OCI-LY7 (cell line): ENCODE results near the gene LHX5.

Experiments
- EZH2phosphoT487 ChIP-seq: fragments of 200-600 bp; sonication (generic); IDR thresholded peaks from 2 replicates; pipeline ENCODE4 v1.6.1; 2018; ENCODE audit warnings: low read depth, borderline replicate concordance, mild to moderate bottlenecking, mixed run types, antibody characterized with exemption, low read length, moderate library complexity, mixed read lengths
- TF ChIP-seq, protein P1 (sequence below): fragments of 200-600 bp; sonication (generic); conservative IDR thresholded peaks from 2 replicates; pipeline ENCODE4 v1.5.1; 2014; ENCODE audit warnings: mild to moderate bottlenecking, antibody characterized with exemption, low read length, moderate library complexity, mixed read lengths

DNA sequence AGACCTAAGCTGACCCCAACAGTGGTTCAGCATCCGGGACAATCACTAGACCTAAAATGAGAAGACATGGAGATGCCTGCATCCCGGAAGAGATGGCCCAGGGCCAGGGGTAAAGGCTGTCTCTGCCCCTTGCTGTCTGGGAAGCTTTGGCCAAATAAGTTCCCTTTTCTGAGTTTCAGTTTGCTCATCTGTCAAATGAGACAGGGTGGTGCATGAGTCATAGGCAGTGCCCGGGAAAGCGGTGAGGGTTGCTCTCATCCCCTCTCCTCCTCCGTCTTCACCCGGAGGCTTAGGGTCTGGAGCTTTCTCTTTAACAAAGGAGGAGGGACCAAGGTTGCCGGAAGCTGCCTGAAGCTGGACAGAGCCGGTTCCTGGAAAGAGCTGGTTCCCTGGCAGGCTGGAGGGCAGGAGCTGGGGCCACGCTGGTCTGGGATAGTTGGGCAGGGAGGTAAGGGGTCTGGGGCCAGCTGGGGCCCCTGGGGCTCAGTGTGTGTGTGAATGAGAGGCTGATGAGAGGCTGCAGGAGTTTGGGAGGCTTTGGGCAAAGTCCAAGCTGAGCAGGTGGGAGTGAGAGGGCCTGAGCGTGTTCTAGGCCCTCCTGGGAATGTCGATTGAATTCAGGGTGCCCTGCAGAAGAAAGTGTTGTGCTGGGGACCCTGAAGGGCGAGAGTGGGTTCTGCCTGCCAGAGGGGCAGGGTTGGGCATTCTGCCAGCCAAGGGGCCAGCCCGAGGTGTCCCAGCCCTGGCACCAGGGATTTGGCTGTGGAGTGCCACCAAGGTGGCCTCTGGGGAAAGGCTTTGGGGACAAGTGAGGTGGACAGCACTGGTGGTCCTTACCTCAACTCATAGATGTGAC, 49.4 kb downstream of the LHX5 start, which contains the start of gene SDSL:
- TF ChIP-seq, protein P1, sequence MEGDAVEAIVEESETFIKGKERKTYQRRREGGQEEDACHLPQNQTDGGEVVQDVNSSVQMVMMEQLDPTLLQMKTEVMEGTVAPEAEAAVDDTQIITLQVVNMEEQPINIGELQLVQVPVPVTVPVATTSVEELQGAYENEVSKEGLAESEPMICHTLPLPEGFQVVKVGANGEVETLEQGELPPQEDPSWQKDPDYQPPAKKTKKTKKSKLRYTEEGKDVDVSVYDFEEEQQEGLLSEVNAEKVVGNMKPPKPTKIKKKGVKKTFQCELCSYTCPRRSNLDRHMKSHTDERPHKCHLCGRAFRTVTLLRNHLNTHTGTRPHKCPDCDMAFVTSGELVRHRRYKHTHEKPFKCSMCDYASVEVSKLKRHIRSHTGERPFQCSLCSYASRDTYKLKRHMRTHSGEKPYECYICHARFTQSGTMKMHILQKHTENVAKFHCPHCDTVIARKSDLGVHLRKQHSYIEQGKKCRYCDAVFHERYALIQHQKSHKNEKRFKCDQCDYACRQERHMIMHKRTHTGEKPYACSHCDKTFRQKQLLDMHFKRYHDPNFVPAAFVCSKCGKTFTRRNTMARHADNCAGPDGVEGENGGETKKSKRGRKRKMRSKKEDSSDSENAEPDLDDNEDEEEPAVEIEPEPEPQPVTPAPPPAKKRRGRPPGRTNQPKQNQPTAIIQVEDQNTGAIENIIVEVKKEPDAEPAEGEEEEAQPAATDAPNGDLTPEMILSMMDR: no peak
- no peak for TF ChIP-seq EZH2phosphoT487
